MM.1S (cell line): ENCODE measurements around the gene G6PD.

ENCODE experiments used
- EZH2 ChIP-seq: fragments of 300-600 bp; sonication (generic); optimal IDR thresholded peaks from 2 replicates; pipeline ENCODE3; 2017; ENCODE audit warnings: low read depth, mild to moderate bottlenecking, antibody characterized with exemption, low read length, mixed read lengths
- EZH2phosphoT487 ChIP-seq: fragments of 300-600 bp; sonication (generic); IDR thresholded peaks from 2 replicates; pipeline ENCODE4 v1.6.1; 2018; ENCODE audit warnings: antibody characterized with exemption, low read length
- TF ChIP-seq, protein P1 (sequence below): fragments of 300-600 bp; sonication (generic); IDR thresholded peaks from 2 replicates; pipeline ENCODE4 v1.5.1; 2016; ENCODE audit warnings: antibody characterized with exemption, low read length, mixed read lengths

DNA sequence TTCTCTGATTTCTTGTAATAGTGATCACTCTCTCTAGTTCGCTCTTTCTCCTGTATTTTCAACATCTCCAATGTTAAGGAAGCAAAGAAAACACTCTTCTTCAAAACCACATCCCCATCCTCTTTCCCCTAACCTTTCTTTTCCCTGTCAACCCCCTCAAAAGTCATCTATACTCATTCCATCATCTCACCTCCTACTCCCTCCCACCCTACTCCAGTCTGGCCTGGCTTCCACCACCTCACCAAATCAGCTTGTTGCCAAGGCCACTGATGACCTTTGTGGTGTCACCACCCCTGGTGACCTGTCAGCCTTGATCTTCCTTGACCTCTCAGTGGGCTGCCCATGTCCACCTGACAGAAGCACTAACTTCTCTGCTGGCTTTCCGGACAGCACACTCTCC is 32.9 kb downstream of the G6PD start:
- TF ChIP-seq, protein P1, sequence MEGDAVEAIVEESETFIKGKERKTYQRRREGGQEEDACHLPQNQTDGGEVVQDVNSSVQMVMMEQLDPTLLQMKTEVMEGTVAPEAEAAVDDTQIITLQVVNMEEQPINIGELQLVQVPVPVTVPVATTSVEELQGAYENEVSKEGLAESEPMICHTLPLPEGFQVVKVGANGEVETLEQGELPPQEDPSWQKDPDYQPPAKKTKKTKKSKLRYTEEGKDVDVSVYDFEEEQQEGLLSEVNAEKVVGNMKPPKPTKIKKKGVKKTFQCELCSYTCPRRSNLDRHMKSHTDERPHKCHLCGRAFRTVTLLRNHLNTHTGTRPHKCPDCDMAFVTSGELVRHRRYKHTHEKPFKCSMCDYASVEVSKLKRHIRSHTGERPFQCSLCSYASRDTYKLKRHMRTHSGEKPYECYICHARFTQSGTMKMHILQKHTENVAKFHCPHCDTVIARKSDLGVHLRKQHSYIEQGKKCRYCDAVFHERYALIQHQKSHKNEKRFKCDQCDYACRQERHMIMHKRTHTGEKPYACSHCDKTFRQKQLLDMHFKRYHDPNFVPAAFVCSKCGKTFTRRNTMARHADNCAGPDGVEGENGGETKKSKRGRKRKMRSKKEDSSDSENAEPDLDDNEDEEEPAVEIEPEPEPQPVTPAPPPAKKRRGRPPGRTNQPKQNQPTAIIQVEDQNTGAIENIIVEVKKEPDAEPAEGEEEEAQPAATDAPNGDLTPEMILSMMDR, result no peak
- TF ChIP-seq EZH2phosphoT487, result no peak
- no peak for TF ChIP-seq EZH2
